SK-N-DZ (cell line): ENCODE measurements around the gene CMTM1.
"Not testable (repeated sequence)": the region's sequence is repeated elsewhere in the genome, so short reads cannot be mapped to it uniquely, and the experiment has no call there.

Experiments used
- DNase-seq: peaks from one replicate; pipeline ENCODE4 v3.0.0-alpha.2; 2015; ENCODE audit warnings: low spot score

The CMTM1 gene

DNA sequence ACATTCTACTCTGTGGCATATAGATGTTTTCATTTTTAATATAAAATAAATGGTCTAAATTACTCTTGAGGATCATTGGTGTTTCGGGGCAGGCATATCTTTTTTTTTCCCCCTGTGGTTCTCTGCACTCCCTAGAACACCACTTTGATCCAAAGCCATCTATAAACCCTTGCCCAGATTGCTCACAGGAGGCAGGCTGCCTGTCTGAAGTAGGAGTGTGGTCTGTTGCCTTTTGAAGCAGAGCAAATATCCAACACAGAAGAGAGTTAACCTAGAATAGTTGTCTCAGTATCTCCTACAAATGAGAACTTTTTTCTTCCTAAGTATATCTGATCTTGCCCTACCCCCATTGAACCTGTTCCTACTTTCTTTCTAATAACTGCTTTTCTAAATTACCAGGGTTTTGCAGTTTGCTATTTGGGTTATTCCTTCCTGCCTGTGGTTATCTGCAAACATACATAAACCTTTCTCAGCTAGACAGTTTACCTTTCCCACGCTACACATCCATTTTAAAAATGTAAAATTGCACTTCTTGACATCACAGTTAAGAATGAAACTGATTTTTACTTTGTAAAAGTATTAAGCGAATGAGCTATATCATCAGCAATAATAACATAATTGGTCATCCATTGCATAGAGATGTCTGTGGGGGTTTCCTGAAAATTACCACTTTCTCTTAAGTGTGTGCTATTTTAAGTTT lies 4.7 kb upstream of the CMTM1 start:
- no peak for DNase-seq

DNA sequence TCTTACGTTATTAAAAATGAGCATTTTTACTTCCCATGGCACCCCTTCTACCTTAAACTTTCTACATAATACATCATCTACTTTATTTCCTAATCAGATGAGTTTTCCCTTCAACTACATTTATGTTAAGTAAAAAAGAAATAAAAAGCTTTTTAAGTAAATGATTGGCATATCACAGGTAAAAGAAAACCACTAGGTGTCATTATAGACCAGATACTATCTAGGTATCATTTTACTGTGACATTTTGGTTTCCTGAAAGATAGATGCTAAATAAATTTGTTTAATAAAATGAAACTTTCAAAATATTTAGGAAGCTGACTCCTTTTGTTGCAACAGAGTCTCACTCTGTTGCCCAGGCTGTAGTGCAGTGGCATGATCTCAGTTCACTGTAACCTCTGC lies 3.8 kb upstream of the CMTM1 start:
- DNase-seq: no peak

DNA sequence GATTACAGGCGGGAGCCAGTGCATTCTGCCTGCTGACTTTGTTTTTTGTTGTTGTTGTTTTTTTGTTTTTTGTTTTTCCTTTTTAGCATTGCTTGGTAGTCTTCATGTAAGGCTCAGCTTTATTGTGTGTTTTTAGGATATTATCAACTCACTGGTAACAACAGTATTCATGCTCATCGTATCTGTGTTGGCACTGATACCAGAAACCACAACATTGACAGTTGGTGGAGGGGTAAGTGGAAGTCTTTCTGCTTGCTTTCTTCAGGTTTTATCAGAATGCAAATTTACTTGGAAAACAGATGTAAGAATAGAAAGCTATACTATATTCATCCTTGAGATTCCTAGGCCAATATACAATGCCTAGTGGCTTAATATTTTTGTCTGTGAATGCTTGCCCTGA lies 3.3 kb upstream of the CMTM1 start:
- DNase-seq: no peak

DNA sequence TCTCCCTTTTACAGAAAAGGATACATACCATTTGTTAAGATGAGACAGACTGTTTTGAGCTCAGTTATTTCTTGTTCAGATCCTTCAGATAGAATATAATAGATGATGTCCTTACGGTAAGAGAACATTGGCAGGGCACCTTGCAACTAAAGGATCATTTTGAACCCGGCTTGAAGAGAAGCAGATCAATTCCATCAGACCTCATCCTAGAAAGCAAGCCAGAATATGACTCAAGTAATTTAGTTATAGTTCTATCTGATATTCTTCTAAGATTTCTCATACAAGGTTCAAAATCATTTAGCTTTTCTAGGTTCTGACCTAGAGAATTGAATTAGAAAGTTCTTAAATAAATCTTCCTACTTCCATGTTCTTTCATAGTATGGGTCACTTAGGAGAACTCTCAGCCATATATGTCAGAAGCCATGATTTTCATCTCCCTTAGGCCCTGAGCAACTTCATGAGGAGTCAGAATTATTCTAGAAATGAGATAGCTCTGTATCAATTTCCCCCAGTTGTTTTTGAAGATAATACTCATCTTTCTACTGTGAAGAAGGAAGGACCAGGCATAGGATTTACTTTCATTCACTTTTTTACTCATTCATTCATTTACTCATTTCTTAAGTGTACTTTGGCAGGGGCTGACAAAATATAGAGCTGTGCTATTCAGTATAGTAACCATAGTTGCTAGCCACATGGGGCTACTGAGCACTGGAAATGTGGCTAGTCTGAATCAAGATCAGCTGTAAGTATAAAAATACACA lies 2.5 kb upstream of the CMTM1 start:
- DNase-seq: no peak

DNA sequence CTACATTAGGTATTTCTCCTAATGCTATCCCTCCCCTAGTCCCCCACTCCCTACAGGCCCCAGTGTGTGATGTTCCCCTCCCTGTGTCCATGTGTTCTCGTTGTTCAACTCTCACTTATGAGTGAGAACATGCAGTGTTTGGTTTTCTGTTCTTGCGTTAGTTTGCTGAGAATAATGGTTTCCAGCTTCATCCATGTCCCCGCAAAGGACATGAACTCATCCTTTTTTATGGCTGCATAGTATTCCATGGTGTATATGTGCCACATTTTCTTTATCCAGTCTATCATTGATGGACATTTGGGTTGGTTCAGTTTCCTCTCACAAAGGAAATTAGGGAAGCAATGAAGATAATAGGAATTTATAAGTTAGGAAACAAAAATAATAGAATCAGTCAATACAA lies 1.0 kb downstream of the CMTM1 start:
- DNase-seq: not testable (repeated sequence)

DNA sequence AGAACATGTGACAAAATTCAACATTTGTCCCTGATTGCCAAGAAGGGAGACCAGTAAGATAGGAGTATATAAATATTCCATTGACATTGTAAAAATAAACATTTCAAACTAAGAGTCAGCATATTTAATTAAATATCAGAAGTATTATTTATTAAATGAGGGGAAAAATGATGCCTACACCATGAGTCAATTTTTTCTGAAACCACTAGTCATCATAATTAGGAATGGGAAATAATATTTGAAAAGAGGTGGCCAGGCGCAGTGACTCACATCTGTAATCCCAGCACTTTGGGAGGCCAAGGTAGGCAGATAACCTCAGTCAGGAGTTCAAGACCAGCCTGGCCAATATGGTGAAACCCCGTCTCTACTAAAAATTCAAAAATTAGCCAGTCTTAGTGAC lies 2.1 kb downstream of the CMTM1 start:
- DNase-seq: no peak

DNA sequence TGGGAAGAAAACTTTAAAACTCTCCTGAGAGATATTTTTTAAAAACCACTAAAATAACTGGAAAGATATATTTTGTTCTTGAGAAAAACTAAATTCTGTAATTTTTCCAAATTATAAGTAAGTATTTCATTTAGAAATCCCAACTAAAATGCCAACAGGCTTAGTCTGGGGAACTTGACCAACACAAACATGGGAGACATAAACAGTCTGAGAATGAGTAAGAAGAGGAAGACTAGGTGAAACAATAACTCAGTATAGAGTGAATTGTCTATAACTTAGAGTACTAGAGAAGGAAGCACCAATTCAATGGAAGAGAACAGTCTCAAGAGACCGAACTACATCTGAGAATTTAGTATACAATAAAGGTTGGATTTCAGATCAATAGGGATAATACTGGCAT lies 2.9 kb downstream of the CMTM1 start:
- no peak for DNase-seq

DNA sequence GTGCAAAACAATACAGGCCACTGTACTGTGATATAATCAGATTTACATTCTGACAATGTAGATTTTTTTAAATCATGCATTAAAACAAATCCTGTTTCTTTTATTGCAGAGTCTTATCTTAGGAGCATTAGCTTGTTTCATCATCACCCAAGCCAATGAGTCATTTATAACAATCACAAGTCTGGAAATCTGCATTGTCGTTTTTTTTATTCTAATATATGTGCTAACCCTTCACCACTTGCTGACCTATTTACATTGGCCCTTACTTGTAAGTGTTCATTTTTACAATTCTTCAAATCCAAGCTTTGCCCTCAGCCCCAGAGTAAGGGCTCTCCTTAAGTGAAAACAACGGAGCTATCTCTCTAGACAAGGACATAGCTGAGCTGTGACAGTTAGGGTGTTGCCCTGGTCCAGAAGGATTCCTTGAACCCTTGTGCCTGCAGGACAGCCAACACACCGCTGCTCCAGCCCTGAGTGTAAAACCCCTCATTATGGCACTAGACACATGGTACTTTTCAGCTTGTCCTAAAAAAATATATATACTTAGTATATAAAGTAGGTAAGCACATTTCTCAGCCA lies 3.7 kb downstream of the CMTM1 start:
- DNase-seq: no peak

DNA sequence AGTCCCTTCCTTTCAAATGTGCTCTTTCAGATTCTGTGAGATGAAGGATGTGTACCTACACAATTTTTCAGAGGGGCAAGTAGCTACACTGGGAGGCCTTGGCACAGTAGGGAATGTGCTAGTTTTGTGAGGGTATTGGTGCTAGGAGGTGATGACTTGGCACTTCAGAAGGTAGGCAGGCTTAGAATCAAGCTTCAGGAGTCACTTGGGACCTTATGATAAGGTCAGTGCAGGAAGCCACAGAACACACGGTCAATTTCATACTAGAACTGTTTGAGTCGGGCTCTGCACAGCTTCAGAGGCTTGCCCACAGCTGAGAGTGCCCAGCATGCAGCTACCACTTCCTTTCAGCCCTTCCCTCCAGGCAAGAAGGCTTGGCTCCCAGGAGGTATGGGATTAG lies 6.1 kb downstream of the CMTM1 start:
- DNase-seq: no peak

DNA sequence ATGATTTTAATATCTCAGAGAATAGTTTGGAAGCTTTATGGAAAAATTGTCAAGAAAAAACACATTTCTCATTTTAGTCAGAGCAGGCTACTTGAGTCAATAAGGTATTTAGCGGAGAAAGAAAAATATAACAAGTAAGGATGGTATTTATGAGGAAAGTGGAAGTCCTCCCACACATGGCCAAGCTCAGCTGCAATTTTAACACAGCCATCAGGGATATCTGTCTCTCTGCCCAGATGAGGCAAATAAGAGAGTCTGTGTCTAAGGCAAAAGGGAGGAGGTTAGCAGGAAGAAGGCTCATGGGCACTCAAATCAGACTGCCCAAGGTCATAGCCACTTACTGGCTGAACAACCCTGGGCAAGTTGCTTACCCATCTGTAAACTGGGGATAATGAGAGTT lies 7.8 kb downstream of the CMTM1 start:
- no peak for DNase-seq

DNA sequence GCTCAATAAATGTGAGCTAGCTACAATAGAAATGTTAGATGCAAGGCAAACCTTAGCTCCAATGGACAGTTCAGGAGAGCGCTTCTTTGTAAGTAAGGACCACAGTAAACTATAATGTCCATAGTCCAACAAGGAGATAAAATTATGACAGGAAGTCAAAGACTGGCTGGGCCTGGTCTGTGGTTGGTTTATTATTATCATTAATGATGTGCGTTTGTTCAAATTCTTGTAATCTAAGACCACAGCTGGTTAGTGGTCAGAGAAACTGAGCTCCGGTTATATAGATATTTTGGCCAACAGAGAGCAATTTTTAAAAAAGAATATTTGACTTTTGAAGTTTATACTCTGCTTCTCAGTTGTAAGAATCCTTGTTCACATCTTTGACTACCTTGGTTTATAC lies 8.3 kb downstream of the CMTM1 start:
- DNase-seq: no peak

DNA sequence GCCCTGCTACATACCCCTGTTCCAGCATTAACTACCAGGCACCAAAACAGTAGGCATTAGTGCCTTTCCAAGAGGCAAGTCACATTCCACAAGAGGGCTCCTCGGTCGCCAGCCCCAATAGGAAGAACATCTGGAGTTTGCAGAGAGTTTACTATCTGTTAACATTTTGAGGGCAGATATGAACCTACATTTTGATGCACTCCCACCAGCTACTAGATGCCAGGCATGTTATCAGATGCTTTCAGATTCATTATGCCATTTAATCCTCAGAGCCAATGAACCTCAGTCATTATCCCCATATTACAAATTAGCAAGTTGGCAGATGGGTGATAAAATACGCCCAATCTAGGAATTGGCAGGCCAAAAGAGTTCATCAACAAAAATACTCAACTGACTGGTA lies 8.8 kb downstream of the CMTM1 start:
- DNase-seq: no peak

DNA sequence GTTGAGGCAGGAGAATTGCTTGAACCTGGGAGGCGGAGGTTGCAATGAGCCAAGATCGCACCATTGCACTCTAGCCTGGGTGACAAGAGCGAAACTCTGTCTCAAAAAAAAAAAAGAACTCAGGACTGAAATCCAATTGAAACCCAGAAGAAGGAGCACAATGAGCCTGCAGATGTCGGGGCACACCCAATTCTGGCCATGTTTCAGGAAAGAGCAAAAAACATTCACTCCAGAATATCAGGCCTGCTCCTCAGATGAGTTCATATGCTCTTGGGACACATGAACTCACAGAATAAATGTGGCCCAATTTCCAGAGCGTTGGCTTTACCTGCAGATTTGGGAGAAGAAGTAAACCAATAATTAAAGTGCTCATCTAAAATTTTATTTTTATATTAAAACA lies 10.1 kb downstream of the CMTM1 start:
- no peak for DNase-seq

DNA sequence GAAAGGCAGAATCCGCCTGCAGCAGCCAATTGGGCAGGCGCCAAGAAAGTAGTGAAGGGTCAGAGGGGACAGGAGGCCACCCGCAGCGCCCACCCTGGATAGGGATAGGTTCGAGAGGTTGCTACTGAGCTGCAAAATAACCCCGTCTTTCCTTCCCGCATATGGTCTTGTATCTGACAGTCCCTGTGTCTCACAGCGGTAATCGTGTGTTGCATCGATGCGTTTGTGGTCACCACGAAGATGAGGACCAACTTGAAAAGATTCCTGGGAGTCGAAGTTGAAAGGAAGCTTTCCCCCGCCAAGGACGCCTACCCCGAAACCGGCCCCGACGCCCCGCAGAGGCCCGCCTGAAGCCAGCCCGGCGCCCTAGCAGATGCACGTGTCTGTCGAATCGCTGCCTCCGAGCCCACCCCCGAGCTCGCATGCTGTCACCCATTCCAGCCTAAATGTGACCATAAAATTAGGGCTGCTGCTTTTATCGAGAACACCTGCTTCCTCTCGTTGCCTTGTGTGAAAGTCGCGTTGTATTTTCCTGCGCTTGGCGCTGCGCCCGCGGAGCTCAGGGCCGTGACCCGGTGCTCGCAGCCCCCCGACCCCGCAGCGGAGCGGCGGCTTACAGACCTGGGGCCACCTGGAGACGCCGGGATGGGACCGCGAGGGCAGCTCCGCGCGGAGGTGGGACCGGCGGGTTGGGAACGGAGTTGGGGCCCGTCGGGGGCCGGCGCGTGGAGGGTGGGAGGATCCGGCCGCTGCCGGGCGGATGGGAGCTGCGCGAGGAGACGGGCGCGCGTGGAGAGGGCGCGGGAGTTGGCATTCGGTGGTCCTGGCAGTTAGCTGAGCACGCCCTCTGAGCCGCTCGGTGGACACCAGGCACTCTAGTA lies 12.7 kb downstream of the CMTM1 start, which contains the start of gene CMTM2:
Gene CMTM2 (plus strand): TSS at position 813 of the 881 bp plus-strand sequence. CDS start 145 bp downstream, outside the sequence.
- no peak for DNase-seq

DNA sequence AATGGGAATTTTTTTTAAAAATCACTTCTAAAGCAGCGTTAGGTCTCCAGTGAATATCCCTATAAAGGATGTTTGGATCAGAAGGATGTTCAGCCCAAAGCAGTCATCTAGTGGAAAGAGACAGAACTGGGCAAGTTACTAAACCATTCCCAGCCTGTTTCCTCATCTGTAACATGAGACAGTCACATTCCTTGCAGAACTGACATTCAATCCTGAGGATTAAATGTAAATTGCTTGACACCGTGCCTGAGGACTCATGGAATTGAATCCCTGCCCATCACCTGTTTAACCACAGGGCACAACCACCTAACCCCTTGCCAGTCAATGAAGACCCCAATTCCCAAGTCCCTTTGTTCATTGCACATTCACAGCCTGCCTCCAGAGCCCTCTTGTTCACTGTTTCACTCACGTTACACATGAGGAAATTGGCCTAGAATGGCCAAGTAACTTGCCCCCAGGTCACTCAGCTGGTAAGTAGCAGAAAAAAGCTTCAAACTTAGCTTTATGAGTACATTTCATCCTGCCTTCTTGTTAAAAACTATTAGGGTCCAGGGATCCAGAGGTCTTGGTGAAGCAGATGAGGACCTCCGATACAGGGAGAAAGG lies 14.5 kb downstream of the CMTM1 start:
- DNase-seq: no peak

DNA sequence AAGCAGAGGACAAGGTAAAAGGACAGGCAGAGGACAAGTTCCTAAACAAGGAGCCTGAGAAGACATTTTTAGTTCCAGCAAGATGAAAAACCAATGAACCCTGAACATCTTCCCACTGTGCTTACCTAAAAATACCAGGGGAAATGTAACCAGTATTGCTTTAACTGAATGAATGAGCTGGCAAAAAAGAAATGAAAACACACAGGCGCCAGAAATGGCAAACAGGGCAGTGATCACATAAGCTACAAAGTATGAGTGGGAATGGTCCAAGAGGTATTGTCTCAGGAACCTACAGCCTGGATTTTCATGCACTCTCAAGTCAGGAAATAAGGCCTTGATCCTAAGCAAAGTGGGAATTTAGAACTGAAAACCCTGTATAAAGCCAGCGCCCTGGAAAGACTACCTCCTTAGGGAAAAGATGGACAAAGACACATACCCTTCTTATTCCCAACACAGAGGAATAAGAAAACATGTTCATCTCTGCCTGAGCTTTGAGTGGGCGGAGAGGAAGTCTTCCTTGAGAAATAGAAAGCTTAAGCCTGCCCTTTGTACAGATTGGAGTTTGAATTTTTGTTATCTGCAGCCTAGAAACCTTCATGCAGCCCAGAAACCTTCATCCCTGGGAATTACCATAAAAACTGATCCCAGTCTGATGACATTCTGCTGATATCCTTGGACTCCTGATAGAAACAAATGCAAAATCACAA lies 15.2 kb downstream of the CMTM1 start:
- DNase-seq: no peak

DNA sequence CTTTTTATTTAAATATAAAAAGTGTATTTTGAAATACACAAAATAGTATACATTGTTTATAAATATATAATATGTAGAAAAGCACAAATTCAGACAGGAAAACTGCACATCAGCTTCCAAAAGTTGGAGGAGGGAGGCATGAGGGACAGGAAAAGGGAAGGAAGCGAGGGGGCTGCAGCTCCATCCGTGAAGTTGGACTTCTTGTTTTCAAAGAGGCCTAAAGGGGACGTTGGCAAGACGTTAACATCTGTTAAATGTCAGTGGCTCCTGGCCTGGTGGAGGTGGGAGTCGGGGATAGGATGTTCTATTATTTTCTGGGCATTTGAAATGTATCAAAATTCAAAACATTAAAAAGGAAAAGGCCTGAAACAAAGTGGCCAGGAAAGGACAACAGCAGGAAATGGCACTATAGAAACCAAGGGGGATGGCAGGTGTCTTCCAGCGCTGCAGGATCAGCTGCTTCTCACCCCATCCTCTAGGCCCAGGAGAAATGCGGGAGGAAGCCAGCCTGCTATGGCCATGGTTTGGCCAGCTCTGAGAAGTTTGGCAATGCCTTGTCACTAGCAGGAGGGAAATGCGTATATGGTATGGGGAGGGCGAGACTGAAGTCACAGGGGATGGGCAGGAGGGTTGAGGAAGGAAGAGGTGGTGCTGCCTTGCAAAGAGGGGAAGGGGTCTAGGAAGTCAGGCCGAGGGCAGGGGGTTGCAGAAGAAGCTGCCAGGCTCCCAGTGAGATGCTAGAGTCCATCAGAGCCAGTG lies 19.4 kb downstream of the CMTM1 start:
- DNase-seq: no peak

DNA sequence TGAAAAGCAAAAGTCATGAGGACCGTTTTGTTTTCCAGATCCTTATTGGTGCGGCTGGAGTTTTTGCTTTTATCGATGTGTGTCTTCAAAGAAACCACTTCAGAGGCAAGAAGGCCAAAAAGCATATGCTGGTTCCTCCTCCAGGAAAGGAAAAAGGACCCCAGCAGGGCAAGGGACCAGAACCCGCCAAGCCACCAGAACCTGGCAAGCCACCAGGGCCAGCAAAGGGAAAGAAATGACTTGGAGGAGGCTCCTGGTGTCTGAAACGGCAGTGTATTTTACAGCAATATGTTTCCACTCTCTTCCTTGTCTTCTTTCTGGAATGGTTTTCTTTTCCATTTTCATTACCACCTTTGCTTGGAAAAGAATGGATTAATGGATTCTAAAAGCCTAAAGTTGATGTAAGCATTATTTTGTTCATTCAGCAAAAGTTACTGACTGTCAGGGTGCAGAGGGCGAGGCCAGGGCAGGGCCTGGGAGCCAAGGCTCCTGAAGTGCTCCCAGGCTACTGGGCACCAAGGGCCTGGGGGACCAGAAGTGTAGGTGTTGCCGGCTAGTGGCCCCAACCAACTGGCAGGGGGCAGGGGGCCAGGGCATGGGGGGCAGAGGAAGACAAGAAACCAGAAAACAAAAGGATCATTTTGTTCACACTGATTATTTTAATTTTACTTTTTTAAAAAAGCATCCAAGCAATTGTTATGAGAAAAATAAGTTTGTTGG lies 21.8 kb downstream of the CMTM1 start:
- DNase-seq: no peak

DNA sequence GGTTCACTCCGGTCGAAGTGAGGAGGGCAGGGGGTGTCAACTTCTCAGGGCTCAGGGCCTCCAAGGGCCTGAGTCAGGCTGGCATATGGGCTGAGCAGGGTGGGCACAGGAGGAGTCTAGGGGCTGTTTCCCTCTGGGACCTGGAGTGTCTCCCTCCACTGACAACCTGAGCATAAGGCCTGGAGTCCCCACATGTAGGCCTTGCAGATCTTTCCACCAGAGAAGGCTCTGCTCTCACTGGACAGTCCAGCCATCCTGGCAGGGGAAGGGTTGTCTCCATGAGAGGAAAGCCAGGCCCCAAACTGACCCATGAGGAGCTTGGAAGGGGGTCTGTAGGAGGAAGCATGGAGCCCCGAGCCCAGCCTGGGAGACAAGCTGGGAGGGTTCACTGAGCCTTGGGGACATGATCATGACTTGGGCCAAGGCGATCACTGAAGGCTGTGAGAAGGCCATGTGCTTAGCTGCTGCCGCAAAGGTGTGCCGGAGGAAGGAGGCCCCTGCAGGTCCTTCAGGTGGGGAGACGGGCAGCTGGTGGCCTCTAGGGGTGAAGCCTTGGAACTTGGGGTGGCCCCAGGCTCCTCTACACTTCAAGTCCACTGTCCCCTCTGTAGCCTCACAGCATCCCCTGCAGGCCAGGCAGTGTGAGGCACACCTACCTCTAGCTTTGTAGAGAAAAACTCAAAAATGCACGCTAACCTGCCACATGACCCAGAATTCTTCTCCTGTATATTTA lies 22.9 kb downstream of the CMTM1 start:
- no peak for DNase-seq
